OCI-LY3 (cell line): ENCODE measurements around the gene CCDC138.

Experiments used
- H2AFZ ChIP-seq: fragments of 200-600, 300-600 bp; shearing (Covaris generic); 2 replicates; pipeline ENCODE4 v1.6.0; 2014; ENCODE audit warnings: antibody characterized with exemption, low read depth, low read length
- H3K27ac ChIP-seq: fragments of 200-600, 300-600 bp; sonication (generic); 2 replicates; pipeline ENCODE4 v1.5.1; 2014; ENCODE audit warnings: mild to moderate bottlenecking, low read length, moderate library complexity, mixed read lengths
- H3K27me3 ChIP-seq: fragments of 200-600, 300-600 bp; sonication (generic); 2 replicates; pipeline ENCODE4 v1.6.1; 2014; ENCODE audit warnings: low read depth, low read length, mixed read lengths
- H3K36me3 ChIP-seq: fragments of 200-600, 300-600 bp; sonication (generic); replicated peaks from 2 replicates; pipeline ENCODE3; 2014; ENCODE audit warnings: low read depth, low read length, mixed read lengths
- H3K4me1 ChIP-seq: fragments of 300-600, 200-600 bp; sonication (generic); 2 replicates; pipeline ENCODE4 v1.6.1; 2014; ENCODE audit warnings: low read length, mixed read lengths
- H3K4me2 ChIP-seq: fragments of 200-600, 300-600 bp; sonication (generic); 2 replicates; pipeline ENCODE4 v1.6.1; 2014; ENCODE audit warnings: low read length, mixed read lengths
- H3K4me3 ChIP-seq: fragments of 300-600, 200-600 bp; sonication (generic); 2 replicates; pipeline ENCODE4 v1.5.1; 2014; ENCODE audit warnings: antibody characterized with exemption, mild to moderate bottlenecking, low read length, moderate library complexity
- H3K79me2 ChIP-seq: fragments of 300-600, 200-600 bp; shearing (Covaris generic); 2 replicates; pipeline ENCODE4 v1.6.1; 2014; ENCODE audit warnings: mild to moderate bottlenecking, low read length, mixed read lengths
- H3K9ac ChIP-seq: fragments of 300-600, 200-600 bp; shearing (Covaris generic); 2 replicates; pipeline ENCODE4 v1.6.0; 2014; ENCODE audit warnings: mild to moderate bottlenecking, low read length, moderate library complexity
- H3K9me3 ChIP-seq: fragments of 200-600, 300-600 bp; shearing (Covaris generic); 2 replicates; pipeline ENCODE4 v1.6.1; 2014; ENCODE audit warnings: low read length, mixed read lengths; ENCODE audit not compliant: insufficient read depth
- H4K20me1 ChIP-seq: fragments of 200-600, 300-600 bp; sonication (generic); 2 replicates; pipeline ENCODE4 v1.6.1; 2016; ENCODE audit warnings: low read length, mixed read lengths; ENCODE audit not compliant: insufficient read depth
- CTCF ChIP-seq: fragments of 200-600, 300-600 bp; sonication (generic); IDR thresholded peaks from 2 replicates; pipeline ENCODE4 v1.5.1; 2014; ENCODE audit warnings: antibody characterized with exemption, low read length, low read depth
- EZH2phosphoT487 ChIP-seq: fragments of 200-600 bp; shearing (Covaris generic); IDR thresholded peaks from 2 replicates; pipeline ENCODE4 v1.6.1; 2018; ENCODE audit warnings: antibody characterized with exemption, mixed run types, low read depth

The CCDC138 gene

GRCh38 chr2:108823286-108823685, 36.7 kb downstream of the CCDC138 start:
- peaks cover 41% of the 10 kb centered on the region for H3K36me3 ChIP-seq

DNA sequence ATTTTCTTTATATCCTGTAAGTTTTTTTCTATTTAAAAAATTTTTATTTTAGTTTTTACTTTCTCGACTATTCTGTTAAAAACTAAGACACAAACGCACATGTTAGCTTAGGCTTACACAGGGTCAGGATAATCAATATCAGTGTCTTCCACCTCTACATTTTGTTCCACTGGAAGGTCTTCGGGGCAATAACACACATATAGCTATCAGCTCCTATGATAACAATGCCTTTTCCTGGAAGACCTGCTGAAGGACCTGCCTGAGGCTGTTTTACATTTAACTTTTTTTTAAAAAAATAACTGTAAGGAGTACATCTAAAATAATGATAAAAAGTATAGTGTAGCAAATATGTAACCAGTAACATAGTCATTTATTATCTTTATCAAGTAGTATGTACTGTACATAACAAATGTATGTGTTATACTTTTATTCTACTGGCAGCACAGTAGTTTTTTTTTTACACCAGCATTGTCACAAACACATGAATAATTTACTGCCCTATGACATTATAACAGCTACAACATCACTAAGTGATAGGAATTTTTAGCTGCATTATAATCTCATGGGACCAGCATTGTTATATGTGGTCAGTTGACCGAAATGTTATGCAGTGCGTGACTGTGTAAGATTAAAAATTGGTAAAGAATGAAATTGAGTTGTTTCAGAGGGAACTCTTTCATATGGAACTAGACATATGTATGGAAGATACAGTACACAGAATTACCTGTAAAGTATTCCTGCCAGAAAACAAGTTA, 37.9 kb downstream of the CCDC138 start:
- Histone ChIP-seq H3K4me3 (no peak overlapping the region), H3K27me3 (no peaks in the 10 kb centered on the region), H2AFZ (no peak overlapping the region), H3K9me3 (peaks cover 6% of the 10 kb centered on the region; the same call in 1 of the 2 replicates), H4K20me1 (no peaks in the 10 kb centered on the region), H3K4me2 (no peak overlapping the region), H3K4me1 (no peaks in the 10 kb centered on the region), H3K36me3 (peaks cover 33% of the 10 kb centered on the region), H3K27ac (no peak overlapping the region), H3K79me2 (no peaks in the 10 kb centered on the region), H3K9ac (no peak overlapping the region)
- TF ChIP-seq EZH2phosphoT487: no peak
- no peak for TF ChIP-seq CTCF

More at GRCh38 chr2:108823286-108823685, 36.7 kb downstream of the CCDC138 start:
- Histone ChIP-seq H3K4me3 (no peak overlapping the region), H3K4me1 (no peaks in the 10 kb centered on the region), H4K20me1 (no peaks in the 10 kb centered on the region), H3K79me2 (no peaks in the 10 kb centered on the region), H2AFZ (no peak overlapping the region), H3K27me3 (no peaks in the 10 kb centered on the region), H3K4me2 (no peak overlapping the region), H3K27ac (no peak overlapping the region), H3K9me3 (peaks cover 13% of the 10 kb centered on the region; the same call in 1 of the 2 replicates), H3K9ac (no peak overlapping the region)
- no peak for TF ChIP-seq EZH2phosphoT487
- TF ChIP-seq CTCF: no peak

DNA sequence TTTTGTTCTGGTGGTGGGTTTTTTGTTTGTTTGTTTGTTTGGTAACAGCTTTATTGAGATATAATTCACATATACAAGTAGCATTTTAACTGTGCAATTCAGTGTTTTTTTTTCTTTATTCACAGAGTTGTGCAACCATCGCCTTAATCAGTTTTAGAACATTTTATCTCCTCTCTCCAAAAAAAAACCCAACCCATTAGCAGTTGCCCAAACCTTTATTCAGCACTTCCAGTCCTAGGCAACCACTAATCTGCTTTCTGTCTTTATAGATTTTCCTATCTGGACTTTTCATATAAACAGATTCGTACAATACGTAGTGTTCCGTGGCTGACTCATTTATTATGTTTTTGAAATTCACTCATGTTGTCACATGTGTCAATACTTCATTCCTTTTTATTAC, 38.7 kb downstream of the CCDC138 start:
- H3K4me2 ChIP-seq: no peak overlapping the region
- H2AFZ ChIP-seq: no peak overlapping the region
- H3K27me3 ChIP-seq: no peaks in the 10 kb centered on the region
- peaks cover 26% of the 10 kb centered on the region for H3K36me3 ChIP-seq
- H4K20me1 ChIP-seq: no peaks in the 10 kb centered on the region
- no peak overlapping the region for H3K27ac ChIP-seq
- no peak overlapping the region for H3K9ac ChIP-seq
- H3K79me2 ChIP-seq: no peaks in the 10 kb centered on the region
- H3K4me3 ChIP-seq: no peak overlapping the region
- no peak for TF ChIP-seq CTCF
- TF ChIP-seq EZH2phosphoT487: no peak
- no peaks in the 10 kb centered on the region for H3K9me3 ChIP-seq
- H3K4me1 ChIP-seq: no peaks in the 10 kb centered on the region

DNA sequence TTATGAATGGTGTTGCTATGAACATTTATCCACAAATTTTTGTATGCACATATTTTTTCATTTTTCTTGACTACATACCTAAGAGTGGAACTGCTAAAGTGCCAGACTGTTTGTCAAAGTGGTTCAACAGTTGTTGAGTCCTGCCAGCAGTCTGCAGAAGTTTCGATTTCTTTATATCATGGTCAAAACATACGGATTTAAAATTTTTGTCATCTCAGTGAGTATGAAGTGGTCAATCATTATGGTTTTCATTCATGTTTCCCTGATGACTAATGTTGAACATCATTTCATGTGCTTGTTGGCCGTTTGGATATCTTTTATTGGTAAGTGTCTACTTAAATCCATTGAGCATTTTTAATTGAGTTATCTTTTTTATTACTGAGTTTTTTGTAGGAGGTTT, 39.2 kb downstream of the CCDC138 start:
- no peaks in the 10 kb centered on the region for H3K9me3 ChIP-seq
- no peaks in the 10 kb centered on the region for H3K27me3 ChIP-seq
- no peak overlapping the region for H3K4me3 ChIP-seq
- no peaks in the 10 kb centered on the region for H3K4me1 ChIP-seq
- TF ChIP-seq EZH2phosphoT487 (no peak), CTCF (no peak)
- peaks cover 21% of the 10 kb centered on the region for H3K36me3 ChIP-seq
- no peak overlapping the region for H3K4me2 ChIP-seq
- no peaks in the 10 kb centered on the region for H4K20me1 ChIP-seq
- no peak overlapping the region for H2AFZ ChIP-seq
- no peaks in the 10 kb centered on the region for H3K79me2 ChIP-seq
- H3K9ac ChIP-seq: no peak overlapping the region
- H3K27ac ChIP-seq: no peak overlapping the region
